Skeletal muscle tissue (tissue), 4 donors: Measurements from ENCODE around the gene ADAMTSL1. TPM values are rescaled to one million over a fixed set of nuclear protein-coding genes. Genes with fewer than 3 reads are reported as not detected.

Source experiments
- H3K27ac ChIP-seq: one replicate; pipeline ENCODE4 v1.7.0; 2013; ENCODE audit warnings: mild to moderate bottlenecking, low read depth, low read length, inconsistent platforms
- H3K27me3 ChIP-seq, 3 donors: one replicate each; pipeline ENCODE4 v1.7.0; 2013; ENCODE audit warnings: low read length in 3 of 3; ENCODE audit not compliant: control insufficient read depth in 3 of 3, insufficient read depth in 3 of 3
- H3K36me3 ChIP-seq, 3 donors: one replicate each; pipeline ENCODE4 v1.7.0; 2013; ENCODE audit warnings: low read length in 3 of 3; ENCODE audit not compliant: control insufficient read depth in 3 of 3, insufficient read depth in 3 of 3
- H3K4me1 ChIP-seq, 3 donors: one replicate each; pipeline ENCODE4 v1.7.0; 2013; ENCODE audit warnings: low read length in 3 of 3, mild to moderate bottlenecking in 3 of 3; ENCODE audit not compliant: control insufficient read depth in 3 of 3, insufficient read depth in 3 of 3
- H3K4me3 ChIP-seq, 3 donors: one replicate each; pipeline ENCODE4 v1.7.0; 2013; ENCODE audit warnings: low read length in 3 of 3
- H3K9ac ChIP-seq, 3 donors: one replicate each; pipeline ENCODE4 v1.7.0; 2013; ENCODE audit warnings: low read length in 3 of 3, mild to moderate bottlenecking in 3 of 3, moderate library complexity in 2 of 3, low read depth in 1 of 3
- H3K9me3 ChIP-seq, 3 donors: one replicate each; pipeline ENCODE4 v1.7.0; 2013; ENCODE audit warnings: low read length in 3 of 3; ENCODE audit not compliant: control insufficient read depth in 3 of 3
- total RNA-seq: library from RNA; depleted of rRNA; stranded (reverse); fragments of >200 nt; gene quantifications from one replicate; pipeline ENCODE4 v1.2.3, GENCODE V29; 2014
- donor health status: Osteomylitis.

The ADAMTSL1 gene
- total RNA-seq, 1 donor from 2014 or later, result 18.3 TPM

DNA sequence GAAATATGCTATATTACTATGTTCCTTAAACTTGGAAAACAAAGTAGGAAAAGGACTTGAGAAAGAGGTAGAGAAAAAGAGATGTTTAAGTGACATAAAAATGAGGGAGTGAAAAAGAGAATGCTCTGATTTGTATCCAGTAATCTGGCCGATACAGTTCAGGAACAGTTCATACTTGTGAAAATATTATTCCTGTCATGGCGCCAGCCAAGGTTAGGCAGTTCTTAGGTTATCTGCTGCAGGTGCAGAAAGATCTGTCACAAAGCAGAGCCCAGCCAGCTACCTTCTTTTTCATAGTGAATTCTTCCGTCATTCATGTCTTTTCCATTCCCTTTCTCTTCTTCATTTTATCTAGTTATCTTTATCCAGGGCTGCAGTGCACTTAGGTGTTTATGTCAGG, 256.3 kb downstream of the ADAMTSL1 start:
- no peaks in the 10 kb centered on the region for H3K4me1 ChIP-seq
- H3K9ac ChIP-seq, result no peak overlapping the region
- no peaks in the 10 kb centered on the region for H3K27me3 ChIP-seq
- no peaks in the 10 kb centered on the region for H3K36me3 ChIP-seq
- no peak overlapping the region for H3K27ac ChIP-seq
- no peaks in the 10 kb centered on the region for H3K9me3 ChIP-seq
- H3K4me3 ChIP-seq, result no peak overlapping the region

DNA sequence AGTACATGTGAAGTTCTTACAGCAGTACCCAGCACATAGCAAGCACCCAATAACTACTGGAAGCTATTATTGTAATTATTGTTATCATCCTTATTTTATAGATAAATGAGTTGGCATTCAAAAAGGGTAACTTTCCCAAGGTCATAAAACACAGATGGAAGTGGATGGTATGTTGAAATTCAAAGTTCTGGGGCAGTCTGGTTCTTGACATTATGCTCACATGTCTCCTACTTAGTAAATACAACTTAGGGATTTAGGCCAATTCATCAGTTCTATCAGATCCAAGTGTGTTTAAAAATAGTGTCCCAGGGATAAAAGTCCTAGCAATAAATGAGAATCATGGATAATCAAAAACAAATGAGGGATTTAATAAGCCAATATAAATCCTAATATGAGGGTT, 265.2 kb downstream of the ADAMTSL1 start:
- no peak overlapping the region for H3K27ac ChIP-seq
- H3K9me3 ChIP-seq, result no peaks in the 10 kb centered on the region
- no peak overlapping the region for H3K4me3 ChIP-seq
- H3K36me3 ChIP-seq, result no peaks in the 10 kb centered on the region
- H3K4me1 ChIP-seq, result no peaks in the 10 kb centered on the region
- no peaks in the 10 kb centered on the region for H3K27me3 ChIP-seq
- no peak overlapping the region for H3K9ac ChIP-seq

DNA sequence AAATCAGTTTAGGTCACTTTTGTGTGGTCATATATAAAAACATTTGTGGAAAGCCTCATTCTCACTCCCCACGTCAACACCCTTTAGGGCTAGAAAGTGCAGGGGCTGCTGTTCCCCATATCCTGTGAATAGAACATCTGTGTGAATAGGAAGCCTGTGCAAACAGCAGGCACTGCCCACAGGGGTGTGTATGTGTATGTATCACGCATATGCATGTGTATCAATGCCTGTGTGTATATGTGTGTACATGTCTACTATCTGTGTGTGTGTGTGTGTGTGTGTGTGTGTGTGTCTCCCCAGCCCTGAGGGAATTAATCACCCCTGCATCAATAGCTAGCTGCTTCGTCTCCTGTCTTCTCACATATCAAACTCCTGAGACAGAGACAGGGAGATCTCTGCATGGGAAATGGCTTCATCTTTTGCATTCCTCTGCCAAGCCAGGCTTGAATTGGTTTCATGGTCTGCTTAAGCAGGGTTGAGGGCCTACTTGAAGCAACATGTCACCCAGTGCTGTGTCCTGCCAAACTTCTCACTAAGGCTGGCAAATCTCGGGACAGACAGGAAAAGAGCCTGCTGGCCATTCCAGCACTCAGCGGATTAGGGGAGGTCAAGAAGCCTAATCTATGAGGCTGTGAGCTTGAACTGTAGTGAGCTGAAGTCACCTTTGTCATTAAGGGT, 265.8 kb downstream of the ADAMTSL1 start:
- H3K36me3 ChIP-seq, result no peaks in the 10 kb centered on the region
- no peak overlapping the region for H3K9ac ChIP-seq
- H3K9me3 ChIP-seq, result no peaks in the 10 kb centered on the region
- H3K4me1 ChIP-seq, result no peaks in the 10 kb centered on the region
- H3K27ac ChIP-seq, result no peak overlapping the region
- H3K27me3 ChIP-seq, result no peaks in the 10 kb centered on the region
- H3K4me3 ChIP-seq, result no peak overlapping the region

GRCh38 chr9:18741359-18741758, 267.4 kb downstream of the ADAMTSL1 start:
- Histone ChIP-seq H3K4me3 (no peak overlapping the region), H3K4me1 (no peaks in the 10 kb centered on the region), H3K9ac (no peak overlapping the region), H3K27ac (no peak overlapping the region), H3K9me3 (no peaks in the 10 kb centered on the region), H3K27me3 (no peaks in the 10 kb centered on the region), H3K36me3 (no peaks in the 10 kb centered on the region)

GRCh38 chr9:18741945-18742344, 268.0 kb downstream of the ADAMTSL1 start:
- Histone ChIP-seq H3K27ac (no peak overlapping the region), H3K4me3 (no peak overlapping the region), H3K9ac (no peak overlapping the region), H3K9me3 (no peaks in the 10 kb centered on the region), H3K27me3 (no peaks in the 10 kb centered on the region), H3K4me1 (no peaks in the 10 kb centered on the region), H3K36me3 (no peaks in the 10 kb centered on the region)

- H3K9me3 ChIP-seq, result no peaks in the 10 kb centered on the region
- H3K9ac ChIP-seq, result no peak overlapping the region
- H3K27ac ChIP-seq, result no peak overlapping the region
- H3K27me3 ChIP-seq, result no peaks in the 10 kb centered on the region
- peaks cover 0 to 7% (median 6%) of the 10 kb centered on the region in 3 donors for H3K4me1 ChIP-seq
- H3K4me3 ChIP-seq, result no peak overlapping the region
- H3K36me3 ChIP-seq, result no peaks in the 10 kb centered on the region
Observed at GRCh38 chr9:18743421-18743820, 269.5 kb downstream of the ADAMTSL1 start.

GRCh38 chr9:18743971-18744370, 270.0 kb downstream of the ADAMTSL1 start:
- H3K27me3 ChIP-seq, result no peaks in the 10 kb centered on the region
- H3K4me1 ChIP-seq, result peaks cover 0 to 7% (median 6%) of the 10 kb centered on the region in 3 donors
- no peak overlapping the region for H3K4me3 ChIP-seq
- H3K27ac ChIP-seq, result no peak overlapping the region
- no peaks in the 10 kb centered on the region for H3K9me3 ChIP-seq
- H3K36me3 ChIP-seq, result no peaks in the 10 kb centered on the region
- no peak overlapping the region for H3K9ac ChIP-seq

DNA sequence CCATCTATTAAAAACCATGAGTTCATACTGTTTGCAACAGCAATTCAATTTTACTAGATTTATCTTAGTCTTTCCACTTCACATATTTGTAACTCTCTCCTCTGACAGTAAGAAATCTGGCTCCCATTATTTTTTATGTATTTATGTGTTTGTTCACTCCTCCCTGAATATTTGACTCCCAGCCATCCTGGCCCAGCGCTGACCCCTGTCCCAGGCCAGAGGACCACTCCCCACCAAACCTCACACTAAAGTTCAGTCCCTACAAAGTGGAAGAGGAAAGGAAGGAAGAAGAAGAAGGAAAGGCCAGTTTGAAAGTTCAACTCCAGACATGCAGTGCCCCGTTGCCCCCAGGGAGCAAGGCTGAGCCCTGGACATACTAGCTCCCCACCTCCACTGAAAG, 271.8 kb downstream of the ADAMTSL1 start:
- Histone ChIP-seq H3K27ac (no peak overlapping the region), H3K27me3 (no peaks in the 10 kb centered on the region), H3K4me3 (no peak overlapping the region)

GRCh38 chr9:18746631-18747030, 272.7 kb downstream of the ADAMTSL1 start:
- Histone ChIP-seq H3K36me3 (no peaks in the 10 kb centered on the region), H3K27me3 (no peaks in the 10 kb centered on the region), H3K9ac (no peak overlapping the region), H3K27ac (no peak overlapping the region), H3K9me3 (no peaks in the 10 kb centered on the region), H3K4me3 (no peak overlapping the region), H3K4me1 (peaks cover 0 to 7% (median 6%) of the 10 kb centered on the region in 3 donors)

More for the DNA sequence above, 271.8 kb downstream of the ADAMTSL1 start:
- Histone ChIP-seq H3K36me3 (no peaks in the 10 kb centered on the region), H3K4me1 (peaks cover 0 to 7% (median 6%) of the 10 kb centered on the region in 3 donors), H3K9me3 (no peaks in the 10 kb centered on the region), H3K9ac (no peak overlapping the region)

- Histone ChIP-seq H3K27me3 (no peaks in the 10 kb centered on the region), H3K4me1 (peaks cover 0 to 7% (median 6%) of the 10 kb centered on the region in 3 donors), H3K9ac (no peak overlapping the region), H3K9me3 (no peaks in the 10 kb centered on the region), H3K27ac (no peak overlapping the region), H3K36me3 (no peaks in the 10 kb centered on the region), H3K4me3 (no peak overlapping the region)
Observed at GRCh38 chr9:18747595-18747994, 273.6 kb downstream of the ADAMTSL1 start.
